Measurements from ENCODE around the gene CCDC6. TPM values are rescaled to one million over a fixed set of nuclear protein-coding genes. Genes with fewer than 3 reads are reported as not detected.

Gene CCDC6
- total RNA-seq, 1 experiment from 2014 or later = 54.9 TPM

DNA sequence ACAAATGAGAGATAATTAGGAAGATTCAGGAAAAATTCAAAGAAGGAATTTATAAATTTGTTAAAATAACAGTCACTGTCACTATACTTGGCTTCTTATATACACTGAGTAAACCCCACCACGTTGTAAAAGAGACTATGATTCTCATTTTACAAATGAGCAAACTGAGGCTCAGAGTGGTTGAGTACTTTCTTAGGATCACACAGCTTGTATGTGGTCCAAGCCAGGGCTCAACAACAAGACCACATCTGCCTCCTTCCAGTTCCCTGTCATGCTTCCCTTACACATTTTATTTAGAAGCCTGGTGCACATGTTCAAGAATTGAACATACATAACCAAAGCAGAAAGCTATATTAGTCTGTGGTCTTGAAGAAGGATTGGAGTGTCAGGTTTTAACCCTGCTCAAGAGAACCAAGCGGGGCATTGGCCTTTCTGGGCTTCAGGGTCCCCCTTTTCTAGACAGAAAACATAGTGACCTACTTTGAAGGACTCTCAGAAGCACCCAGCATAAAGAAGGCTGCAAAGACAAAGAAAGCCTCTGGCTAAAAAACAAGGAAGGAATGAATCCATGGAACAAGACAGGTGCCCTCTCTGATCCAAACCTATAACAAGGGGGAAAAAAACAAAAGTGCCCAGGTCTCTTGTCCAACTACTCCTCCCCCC, 153.9 kb downstream of the CCDC6 start:
- Histone ChIP-seq H3K27me3 (ENCODE audit: insufficient read depth, low read length) (0 out of 2 replicates have a peak, but pooled peaks cover 9% of the 10 kb centered on the region), H3K9me2 (ENCODE audit: insufficient read depth) (no peaks in the 10 kb centered on the region), H2AFZ (ENCODE audit: low read depth, low read length, poor library complexity, severe bottlenecking) (no peak overlapping the region), H3K9ac (ENCODE audit: low read length) (no peak overlapping the region), H3K36me3 (ENCODE audit: control insufficient read depth in 1 of 2, insufficient read depth in 2 of 2, low read length in 2 of 2) (no peaks in the 10 kb centered on the region), H3K27ac (ENCODE audit: low read depth, low read length) (no peak overlapping the region), H3K9me3 (ENCODE audit: control insufficient read depth in 1 of 2, insufficient read depth in 1 of 2, low read depth in 1 of 2, low read length in 2 of 2) (no peaks in the 10 kb centered on the region), H3K4me2 (ENCODE audit: low read length) (no peak overlapping the region), H3K79me2 (ENCODE audit: insufficient read depth, low read length) (no peaks in the 10 kb centered on the region), H4K20me1 (ENCODE audit: insufficient read depth) (no peaks in the 10 kb centered on the region), H3K4me3 (replicated peaks in 1 of 2; ENCODE audit: low read depth in 1 of 2, low read length in 2 of 2) (no peak overlapping the region), H3K4me1 (ENCODE audit: control insufficient read depth in 1 of 2, insufficient read depth in 2 of 2, low read length in 2 of 2) (no peaks in the 10 kb centered on the region)
- CTCF ChIA-PET = no interaction called here
- TF ChIP-seq, protein P1, sequence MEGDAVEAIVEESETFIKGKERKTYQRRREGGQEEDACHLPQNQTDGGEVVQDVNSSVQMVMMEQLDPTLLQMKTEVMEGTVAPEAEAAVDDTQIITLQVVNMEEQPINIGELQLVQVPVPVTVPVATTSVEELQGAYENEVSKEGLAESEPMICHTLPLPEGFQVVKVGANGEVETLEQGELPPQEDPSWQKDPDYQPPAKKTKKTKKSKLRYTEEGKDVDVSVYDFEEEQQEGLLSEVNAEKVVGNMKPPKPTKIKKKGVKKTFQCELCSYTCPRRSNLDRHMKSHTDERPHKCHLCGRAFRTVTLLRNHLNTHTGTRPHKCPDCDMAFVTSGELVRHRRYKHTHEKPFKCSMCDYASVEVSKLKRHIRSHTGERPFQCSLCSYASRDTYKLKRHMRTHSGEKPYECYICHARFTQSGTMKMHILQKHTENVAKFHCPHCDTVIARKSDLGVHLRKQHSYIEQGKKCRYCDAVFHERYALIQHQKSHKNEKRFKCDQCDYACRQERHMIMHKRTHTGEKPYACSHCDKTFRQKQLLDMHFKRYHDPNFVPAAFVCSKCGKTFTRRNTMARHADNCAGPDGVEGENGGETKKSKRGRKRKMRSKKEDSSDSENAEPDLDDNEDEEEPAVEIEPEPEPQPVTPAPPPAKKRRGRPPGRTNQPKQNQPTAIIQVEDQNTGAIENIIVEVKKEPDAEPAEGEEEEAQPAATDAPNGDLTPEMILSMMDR (IDR thresholded peaks at IDR 0.05 in 2 of 3, conservative IDR thresholded peaks at IDR 0.05 in 1 of 3; ENCODE audit: borderline replicate concordance in 1 of 3, insufficient read depth in 1 of 3, low read depth in 2 of 3, low read length in 2 of 3) = no peak
- TF ChIP-seq ZFX (IDR thresholded peaks at IDR 0.05) (no peak), YY1 (IDR thresholded peaks at IDR 0.05; ENCODE audit: extremely low read depth, insufficient replicate concordance, low read depth, low read length) (no peak), EZH2phosphoT487 (IDR thresholded peaks at IDR 0.05; ENCODE audit: borderline replicate concordance) (no peak), EZH2 (IDR thresholded peaks at IDR 0.05) (no peak), CBX3 (IDR thresholded peaks at IDR 0.05; ENCODE audit: low read depth) (no peak), TCF7L2 (IDR thresholded peaks at IDR 0.05; ENCODE audit: borderline replicate concordance, extremely low read depth, insufficient read depth, insufficient read length) (no peak), FOSL1 (IDR thresholded peaks at IDR 0.05; ENCODE audit: low read depth) (no peak), RAD21 (IDR thresholded peaks at IDR 0.05; ENCODE audit: low read depth) (no peak), POLR2A (IDR thresholded peaks at IDR 0.05; ENCODE audit: borderline replicate concordance, extremely low read depth, insufficient read depth, insufficient read length) (no peak), EGR1 (IDR thresholded peaks at IDR 0.05; ENCODE audit: low read depth) (no peak), SRF (IDR thresholded peaks at IDR 0.05; ENCODE audit: low read depth) (no peak), SIN3A (IDR thresholded peaks at IDR 0.05; ENCODE audit: low read depth) (no peak)
- TF ChIP-seq, protein P2, sequence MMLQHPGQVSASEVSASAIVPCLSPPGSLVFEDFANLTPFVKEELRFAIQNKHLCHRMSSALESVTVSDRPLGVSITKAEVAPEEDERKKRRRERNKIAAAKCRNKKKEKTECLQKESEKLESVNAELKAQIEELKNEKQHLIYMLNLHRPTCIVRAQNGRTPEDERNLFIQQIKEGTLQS (IDR thresholded peaks at IDR 0.05) = no peak
- TF ChIP-seq, protein P3, sequence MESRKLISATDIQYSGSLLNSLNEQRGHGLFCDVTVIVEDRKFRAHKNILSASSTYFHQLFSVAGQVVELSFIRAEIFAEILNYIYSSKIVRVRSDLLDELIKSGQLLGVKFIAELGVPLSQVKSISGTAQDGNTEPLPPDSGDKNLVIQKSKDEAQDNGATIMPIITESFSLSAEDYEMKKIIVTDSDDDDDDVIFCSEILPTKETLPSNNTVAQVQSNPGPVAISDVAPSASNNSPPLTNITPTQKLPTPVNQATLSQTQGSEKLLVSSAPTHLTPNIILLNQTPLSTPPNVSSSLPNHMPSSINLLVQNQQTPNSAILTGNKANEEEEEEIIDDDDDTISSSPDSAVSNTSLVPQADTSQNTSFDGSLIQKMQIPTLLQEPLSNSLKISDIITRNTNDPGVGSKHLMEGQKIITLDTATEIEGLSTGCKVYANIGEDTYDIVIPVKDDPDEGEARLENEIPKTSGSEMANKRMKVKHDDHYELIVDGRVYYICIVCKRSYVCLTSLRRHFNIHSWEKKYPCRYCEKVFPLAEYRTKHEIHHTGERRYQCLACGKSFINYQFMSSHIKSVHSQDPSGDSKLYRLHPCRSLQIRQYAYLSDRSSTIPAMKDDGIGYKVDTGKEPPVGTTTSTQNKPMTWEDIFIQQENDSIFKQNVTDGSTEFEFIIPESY (IDR thresholded peaks at IDR 0.05; ENCODE audit: extremely low read depth, insufficient replicate concordance, low read length) = no peak
- no TSS peak for BruUV-seq (replicated peaks)
- POLR2A ChIA-PET = no interaction called here
- DNase-seq (ENCODE audit: low read depth, low spot score) (no peak), ATAC-seq (no peak)
- RAD21 ChIA-PET (ENCODE audit: low non-redundant PET in 1 of 2, low total read pairs in 2 of 2, uncharacterized antibody in 2 of 2, unreplicated experiment in 2 of 2) = no interaction called here
- intact Hi-C loops (cut with micrococcal nuclease) = no loop called here
